ENCODE measurements around the gene PRKCB. TPM values are rescaled to one million over a fixed set of nuclear protein-coding genes. Genes with fewer than 3 reads are reported as not detected.

The PRKCB gene
- total and polyA plus RNA-seq, 2 experiments from 2014 or later = 3.7 to 16.4 TPM

DNA sequence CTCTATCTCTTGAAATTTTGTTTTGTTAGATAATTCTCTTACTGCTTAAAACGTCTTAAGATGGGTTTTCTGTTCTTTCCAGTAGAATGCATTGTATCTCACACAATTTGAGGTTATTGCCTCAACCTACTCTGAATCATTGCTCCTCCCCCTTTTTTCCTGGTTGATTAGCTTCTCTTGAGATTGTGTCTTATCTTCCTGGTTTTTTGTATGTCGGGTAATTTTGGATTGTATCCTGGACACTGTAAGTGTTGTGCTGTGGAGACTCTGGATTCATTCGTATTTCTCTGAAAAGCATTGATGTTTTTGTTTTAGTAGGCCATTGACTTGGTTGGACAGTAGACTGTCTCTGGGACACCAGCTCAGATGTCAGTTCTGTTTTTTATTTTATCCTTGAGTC is 26.1 kb downstream of the PRKCB start:
- H3K4me2 ChIP-seq = no peak overlapping the region
- no peaks in the 10 kb centered on the region for H3K9me2 ChIP-seq (ENCODE audit: insufficient read depth)
- Mint-ChIP-seq H3K36me3 (ENCODE audit: low read depth) (no peaks in the 10 kb centered on the region), H3K4me3 (no peak overlapping the region), H3K4me1 (peaks cover 16% of the 10 kb centered on the region), H3K9me3 (no peaks in the 10 kb centered on the region; the same call in 2 of the 3 replicates), H3K27me3 (ENCODE audit: insufficient read depth, low read depth, poor library complexity) (peaks cover 36% of the 10 kb centered on the region), H3K27ac (no peak overlapping the region)
- peaks cover 76% of the 10 kb centered on the region for H3K27me3 ChIP-seq (ENCODE audit: insufficient read depth)
- H3K4me1 ChIP-seq (ENCODE audit: insufficient read depth) = 0 out of 2 replicates have a peak, but pooled peaks cover 5% of the 10 kb centered on the region
- H3K27ac ChIP-seq (ENCODE audit: low read depth) = no peak overlapping the region
- ATAC-seq (no peak), DNase-seq (ENCODE audit: low spot score) (no peak)
- no peak for TF ChIP-seq ZNF114 (CRISPR knock-in tag; IDR thresholded peaks at IDR 0.05)
- no peak for TF ChIP-seq EZH2phosphoT487 (IDR thresholded peaks at IDR 0.05; ENCODE audit: unreplicated experiment)
- TF ChIP-seq, protein P1, sequence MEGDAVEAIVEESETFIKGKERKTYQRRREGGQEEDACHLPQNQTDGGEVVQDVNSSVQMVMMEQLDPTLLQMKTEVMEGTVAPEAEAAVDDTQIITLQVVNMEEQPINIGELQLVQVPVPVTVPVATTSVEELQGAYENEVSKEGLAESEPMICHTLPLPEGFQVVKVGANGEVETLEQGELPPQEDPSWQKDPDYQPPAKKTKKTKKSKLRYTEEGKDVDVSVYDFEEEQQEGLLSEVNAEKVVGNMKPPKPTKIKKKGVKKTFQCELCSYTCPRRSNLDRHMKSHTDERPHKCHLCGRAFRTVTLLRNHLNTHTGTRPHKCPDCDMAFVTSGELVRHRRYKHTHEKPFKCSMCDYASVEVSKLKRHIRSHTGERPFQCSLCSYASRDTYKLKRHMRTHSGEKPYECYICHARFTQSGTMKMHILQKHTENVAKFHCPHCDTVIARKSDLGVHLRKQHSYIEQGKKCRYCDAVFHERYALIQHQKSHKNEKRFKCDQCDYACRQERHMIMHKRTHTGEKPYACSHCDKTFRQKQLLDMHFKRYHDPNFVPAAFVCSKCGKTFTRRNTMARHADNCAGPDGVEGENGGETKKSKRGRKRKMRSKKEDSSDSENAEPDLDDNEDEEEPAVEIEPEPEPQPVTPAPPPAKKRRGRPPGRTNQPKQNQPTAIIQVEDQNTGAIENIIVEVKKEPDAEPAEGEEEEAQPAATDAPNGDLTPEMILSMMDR (conservative IDR thresholded peaks at IDR 0.05; ENCODE audit: low read depth in 2 of 2) = no peak
- TF ChIP-seq, protein P2, sequence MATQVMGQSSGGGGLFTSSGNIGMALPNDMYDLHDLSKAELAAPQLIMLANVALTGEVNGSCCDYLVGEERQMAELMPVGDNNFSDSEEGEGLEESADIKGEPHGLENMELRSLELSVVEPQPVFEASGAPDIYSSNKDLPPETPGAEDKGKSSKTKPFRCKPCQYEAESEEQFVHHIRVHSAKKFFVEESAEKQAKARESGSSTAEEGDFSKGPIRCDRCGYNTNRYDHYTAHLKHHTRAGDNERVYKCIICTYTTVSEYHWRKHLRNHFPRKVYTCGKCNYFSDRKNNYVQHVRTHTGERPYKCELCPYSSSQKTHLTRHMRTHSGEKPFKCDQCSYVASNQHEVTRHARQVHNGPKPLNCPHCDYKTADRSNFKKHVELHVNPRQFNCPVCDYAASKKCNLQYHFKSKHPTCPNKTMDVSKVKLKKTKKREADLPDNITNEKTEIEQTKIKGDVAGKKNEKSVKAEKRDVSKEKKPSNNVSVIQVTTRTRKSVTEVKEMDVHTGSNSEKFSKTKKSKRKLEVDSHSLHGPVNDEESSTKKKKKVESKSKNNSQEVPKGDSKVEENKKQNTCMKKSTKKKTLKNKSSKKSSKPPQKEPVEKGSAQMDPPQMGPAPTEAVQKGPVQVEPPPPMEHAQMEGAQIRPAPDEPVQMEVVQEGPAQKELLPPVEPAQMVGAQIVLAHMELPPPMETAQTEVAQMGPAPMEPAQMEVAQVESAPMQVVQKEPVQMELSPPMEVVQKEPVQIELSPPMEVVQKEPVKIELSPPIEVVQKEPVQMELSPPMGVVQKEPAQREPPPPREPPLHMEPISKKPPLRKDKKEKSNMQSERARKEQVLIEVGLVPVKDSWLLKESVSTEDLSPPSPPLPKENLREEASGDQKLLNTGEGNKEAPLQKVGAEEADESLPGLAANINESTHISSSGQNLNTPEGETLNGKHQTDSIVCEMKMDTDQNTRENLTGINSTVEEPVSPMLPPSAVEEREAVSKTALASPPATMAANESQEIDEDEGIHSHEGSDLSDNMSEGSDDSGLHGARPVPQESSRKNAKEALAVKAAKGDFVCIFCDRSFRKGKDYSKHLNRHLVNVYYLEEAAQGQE (IDR thresholded peaks at IDR 0.05; ENCODE audit: unreplicated experiment) = no peak
- TF ChIP-seq ZNF331 (CRISPR knock-in tag; IDR thresholded peaks at IDR 0.05; ENCODE audit: low read depth) = no peak
- TF ChIP-seq JUNB (IDR thresholded peaks at IDR 0.05; ENCODE audit: unreplicated experiment) = no peak
- TF ChIP-seq, protein P3, sequence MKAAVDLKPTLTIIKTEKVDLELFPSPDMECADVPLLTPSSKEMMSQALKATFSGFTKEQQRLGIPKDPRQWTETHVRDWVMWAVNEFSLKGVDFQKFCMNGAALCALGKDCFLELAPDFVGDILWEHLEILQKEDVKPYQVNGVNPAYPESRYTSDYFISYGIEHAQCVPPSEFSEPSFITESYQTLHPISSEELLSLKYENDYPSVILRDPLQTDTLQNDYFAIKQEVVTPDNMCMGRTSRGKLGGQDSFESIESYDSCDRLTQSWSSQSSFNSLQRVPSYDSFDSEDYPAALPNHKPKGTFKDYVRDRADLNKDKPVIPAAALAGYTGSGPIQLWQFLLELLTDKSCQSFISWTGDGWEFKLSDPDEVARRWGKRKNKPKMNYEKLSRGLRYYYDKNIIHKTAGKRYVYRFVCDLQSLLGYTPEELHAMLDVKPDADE (IDR thresholded peaks at IDR 0.05) = no peak
- TF ChIP-seq, protein P4, sequence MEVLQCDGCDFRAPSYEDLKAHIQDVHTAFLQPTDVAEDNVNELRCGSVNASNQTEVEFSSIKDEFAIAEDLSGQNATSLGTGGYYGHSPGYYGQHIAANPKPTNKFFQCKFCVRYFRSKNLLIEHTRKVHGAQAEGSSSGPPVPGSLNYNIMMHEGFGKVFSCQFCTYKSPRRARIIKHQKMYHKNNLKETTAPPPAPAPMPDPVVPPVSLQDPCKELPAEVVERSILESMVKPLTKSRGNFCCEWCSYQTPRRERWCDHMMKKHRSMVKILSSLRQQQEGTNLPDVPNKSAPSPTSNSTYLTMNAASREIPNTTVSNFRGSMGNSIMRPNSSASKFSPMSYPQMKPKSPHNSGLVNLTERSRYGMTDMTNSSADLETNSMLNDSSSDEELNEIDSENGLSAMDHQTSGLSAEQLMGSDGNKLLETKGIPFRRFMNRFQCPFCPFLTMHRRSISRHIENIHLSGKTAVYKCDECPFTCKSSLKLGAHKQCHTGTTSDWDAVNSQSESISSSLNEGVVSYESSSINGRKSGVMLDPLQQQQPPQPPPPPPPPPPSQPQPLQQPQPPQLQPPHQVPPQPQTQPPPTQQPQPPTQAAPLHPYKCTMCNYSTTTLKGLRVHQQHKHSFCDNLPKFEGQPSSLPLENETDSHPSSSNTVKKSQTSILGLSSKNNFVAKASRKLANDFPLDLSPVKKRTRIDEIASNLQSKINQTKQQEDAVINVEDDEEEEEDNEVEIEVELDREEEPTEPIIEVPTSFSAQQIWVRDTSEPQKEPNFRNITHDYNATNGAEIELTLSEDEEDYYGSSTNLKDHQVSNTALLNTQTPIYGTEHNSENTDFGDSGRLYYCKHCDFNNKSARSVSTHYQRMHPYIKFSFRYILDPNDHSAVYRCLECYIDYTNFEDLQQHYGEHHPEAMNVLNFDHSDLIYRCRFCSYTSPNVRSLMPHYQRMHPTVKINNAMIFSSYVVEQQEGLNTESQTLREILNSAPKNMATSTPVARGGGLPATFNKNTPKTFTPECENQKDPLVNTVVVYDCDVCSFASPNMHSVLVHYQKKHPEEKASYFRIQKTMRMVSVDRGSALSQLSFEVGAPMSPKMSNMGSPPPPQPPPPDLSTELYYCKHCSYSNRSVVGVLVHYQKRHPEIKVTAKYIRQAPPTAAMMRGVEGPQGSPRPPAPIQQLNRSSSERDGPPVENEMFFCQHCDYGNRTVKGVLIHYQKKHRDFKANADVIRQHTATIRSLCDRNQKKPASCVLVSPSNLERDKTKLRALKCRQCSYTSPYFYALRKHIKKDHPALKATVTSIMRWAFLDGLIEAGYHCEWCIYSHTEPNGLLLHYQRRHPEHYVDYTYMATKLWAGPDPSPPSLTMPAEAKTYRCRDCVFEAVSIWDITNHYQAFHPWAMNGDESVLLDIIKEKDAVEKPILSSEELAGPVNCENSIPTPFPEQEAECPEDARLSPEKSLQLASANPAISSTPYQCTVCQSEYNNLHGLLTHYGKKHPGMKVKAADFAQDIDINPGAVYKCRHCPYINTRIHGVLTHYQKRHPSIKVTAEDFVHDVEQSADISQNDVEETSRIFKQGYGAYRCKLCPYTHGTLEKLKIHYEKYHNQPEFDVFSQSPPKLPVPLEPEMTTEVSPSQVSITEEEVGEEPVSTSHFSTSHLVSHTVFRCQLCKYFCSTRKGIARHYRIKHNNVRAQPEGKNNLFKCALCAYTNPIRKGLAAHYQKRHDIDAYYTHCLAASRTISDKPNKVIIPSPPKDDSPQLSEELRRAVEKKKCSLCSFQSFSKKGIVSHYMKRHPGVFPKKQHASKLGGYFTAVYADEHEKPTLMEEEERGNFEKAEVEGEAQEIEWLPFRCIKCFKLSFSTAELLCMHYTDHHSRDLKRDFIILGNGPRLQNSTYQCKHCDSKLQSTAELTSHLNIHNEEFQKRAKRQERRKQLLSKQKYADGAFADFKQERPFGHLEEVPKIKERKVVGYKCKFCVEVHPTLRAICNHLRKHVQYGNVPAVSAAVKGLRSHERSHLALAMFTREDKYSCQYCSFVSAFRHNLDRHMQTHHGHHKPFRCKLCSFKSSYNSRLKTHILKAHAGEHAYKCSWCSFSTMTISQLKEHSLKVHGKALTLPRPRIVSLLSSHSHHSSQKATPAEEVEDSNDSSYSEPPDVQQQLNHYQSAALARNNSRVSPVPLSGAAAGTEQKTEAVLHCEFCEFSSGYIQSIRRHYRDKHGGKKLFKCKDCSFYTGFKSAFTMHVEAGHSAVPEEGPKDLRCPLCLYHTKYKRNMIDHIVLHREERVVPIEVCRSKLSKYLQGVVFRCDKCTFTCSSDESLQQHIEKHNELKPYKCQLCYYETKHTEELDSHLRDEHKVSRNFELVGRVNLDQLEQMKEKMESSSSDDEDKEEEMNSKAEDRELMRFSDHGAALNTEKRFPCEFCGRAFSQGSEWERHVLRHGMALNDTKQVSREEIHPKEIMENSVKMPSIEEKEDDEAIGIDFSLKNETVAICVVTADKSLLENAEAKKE (CRISPR knock-in tag; IDR thresholded peaks at IDR 0.05) = no peak
- TF ChIP-seq EZH2 (IDR thresholded peaks at IDR 0.05; ENCODE audit: low read depth, unreplicated experiment) = no peak
- TF ChIP-seq CREB1 (CRISPR knock-in tag; IDR thresholded peaks at IDR 0.05; ENCODE audit: low read depth) = no peak
- no peak for TF ChIP-seq POLR2AphosphoS5 (IDR thresholded peaks at IDR 0.05; ENCODE audit: low read depth)
- TF ChIP-seq STAT1 (IDR thresholded peaks at IDR 0.05; ENCODE audit: unreplicated experiment) = no peak
- TF ChIP-seq NANOG (IDR thresholded peaks at IDR 0.05; ENCODE audit: borderline replicate concordance) = no peak
- peaks cover 9% of the 10 kb centered on the region; the same call in 1 of the 2 replicates for H4K20me1 ChIP-seq (replicated peaks; ENCODE audit: insufficient read depth)
- H3K36me3 ChIP-seq (ENCODE audit: insufficient read depth) = no peaks in the 10 kb centered on the region
- H3K4me3 ChIP-seq = no peak overlapping the region
- no peaks in the 10 kb centered on the region for H3F3A ChIP-seq (replicated peaks; ENCODE audit: low read depth)
- H3K79me2 ChIP-seq (replicated peaks; ENCODE audit: insufficient read depth) = no peaks in the 10 kb centered on the region
- no peak overlapping the region for H2AFZ ChIP-seq
